Activated CD4-positive, CD25-positive, alpha-beta regulatory T cell treated with anti-CD3 and anti-CD28 coated beads, Interleukin-2, amount 50 U/mL, for 16 hours (primary cell): Measurements from ENCODE around the gene INPP5D.
"Not testable (repeated sequence)": the region's sequence is repeated elsewhere in the genome, so short reads cannot be mapped to it uniquely, and the experiment has no call there.

Experiments
- DNase-seq: peaks from one replicate; pipeline ENCODE4 v3.0.0-alpha.2; 2020; ENCODE audit warnings: low read depth, low spot score

INPP5D gene

DNA sequence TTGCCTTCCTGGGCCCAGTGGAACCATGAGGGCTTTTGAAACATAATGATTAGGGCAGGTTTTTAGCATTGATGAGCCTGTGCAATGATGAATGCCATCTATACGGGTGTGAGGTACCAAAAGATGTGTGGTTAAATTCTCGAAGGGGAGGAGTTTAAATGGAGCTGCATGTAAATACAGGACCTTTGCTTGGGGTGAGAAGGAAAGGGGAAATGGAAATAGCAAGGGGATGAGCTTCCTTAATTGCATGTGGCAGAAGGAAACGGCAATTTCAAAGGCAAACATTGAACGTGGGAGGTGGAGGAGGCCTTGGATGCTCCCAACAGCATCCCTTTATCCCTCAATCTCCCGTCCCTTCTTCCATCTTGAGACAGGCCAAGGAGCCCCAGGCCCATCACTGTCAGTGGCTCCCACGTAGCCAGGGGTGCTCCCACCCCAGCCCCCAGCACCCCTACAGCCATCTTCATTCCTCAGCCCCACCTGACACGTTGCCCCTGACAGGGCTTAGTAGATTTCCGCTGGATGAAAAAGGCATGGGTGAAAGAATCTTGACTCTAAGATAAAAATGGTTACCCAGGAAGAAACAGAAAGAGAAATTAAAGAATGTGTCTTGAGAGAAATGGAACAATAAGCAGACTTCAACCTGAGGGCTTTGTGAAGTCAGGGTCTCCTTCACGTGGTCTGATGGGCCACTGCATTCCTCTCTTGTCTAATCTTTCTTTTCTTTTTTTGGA, 32.5 kb downstream of the INPP5D start:
- DNase-seq = no peak

DNA sequence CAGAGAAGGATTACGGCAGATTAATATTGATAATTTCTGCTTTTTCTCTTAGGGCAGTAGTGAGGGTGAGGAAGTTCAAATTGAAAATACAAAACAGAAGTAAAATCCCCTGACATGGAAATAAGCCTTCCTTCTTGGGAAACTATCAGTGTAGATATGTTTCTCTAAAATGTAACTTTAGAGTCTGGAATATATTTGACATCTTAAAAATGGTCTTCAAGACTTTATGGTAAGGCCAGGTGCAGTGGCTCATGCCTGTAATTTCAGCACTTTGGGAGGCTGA, 33.0 kb downstream of the INPP5D start:
- DNase-seq = no peak

DNA sequence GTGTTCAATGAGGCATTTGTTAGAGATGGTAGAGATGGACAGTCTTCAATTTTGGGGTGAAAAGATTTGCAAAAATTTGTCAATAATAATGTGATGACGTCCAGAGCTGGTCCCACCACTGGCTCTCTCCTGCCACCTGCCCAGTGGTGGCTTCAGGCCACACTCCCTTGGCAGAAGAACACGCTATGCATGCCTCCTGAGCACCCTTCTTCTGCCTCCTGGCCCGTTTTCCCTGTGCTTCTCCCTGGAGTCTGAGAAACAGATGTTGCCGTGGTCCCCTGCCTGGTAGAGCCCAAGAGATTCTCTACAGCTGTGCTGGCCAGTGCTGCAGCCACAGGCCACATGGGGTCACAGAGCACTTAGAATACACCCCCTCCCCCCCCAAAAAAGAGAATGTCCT, 33.6 kb downstream of the INPP5D start:
- no peak for DNase-seq

- DNase-seq = no peak
These were observed 34.5 kb downstream of the INPP5D start for GRCh38 chr2:233094614-233095013.

- no peak for DNase-seq
These were observed 35.9 kb downstream of the INPP5D start for GRCh38 chr2:233096006-233096405.

DNA sequence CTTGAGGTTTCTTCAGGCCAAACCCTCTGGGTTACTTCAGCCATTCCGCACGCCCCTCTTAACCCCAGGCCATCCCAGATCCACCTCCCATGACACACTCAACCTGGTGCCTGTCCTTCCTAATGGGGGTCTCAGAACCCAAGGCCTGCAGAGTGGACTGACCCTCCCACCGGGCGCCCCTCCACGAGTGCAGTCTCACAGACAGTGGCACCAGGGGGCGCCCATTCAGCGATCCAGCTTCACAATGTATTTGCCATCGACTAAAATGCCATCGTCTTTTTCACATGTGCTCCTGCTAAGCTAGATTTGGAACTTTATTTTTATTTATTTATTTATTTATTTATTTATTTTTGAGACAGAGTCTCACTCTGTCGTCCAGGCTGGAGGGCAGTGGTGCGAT, 38.5 kb downstream of the INPP5D start:
- no peak for DNase-seq

DNA sequence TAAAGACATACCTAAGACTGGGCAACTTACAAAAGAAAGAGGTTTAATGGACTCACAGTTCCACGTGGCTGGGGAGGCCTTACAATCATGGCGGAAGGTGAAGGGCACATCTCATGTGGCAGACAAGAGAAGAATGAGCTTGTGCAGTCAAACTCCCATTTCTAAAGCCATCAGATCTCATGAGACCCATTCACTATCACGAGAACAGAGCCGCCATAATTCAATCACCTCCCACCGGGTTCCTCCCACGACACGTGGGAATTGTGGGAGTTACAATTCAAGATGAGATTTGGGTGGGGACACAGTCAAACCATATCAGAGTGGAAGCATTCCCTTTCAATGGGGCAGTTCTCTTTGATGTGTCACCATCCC, 39.7 kb downstream of the INPP5D start:
- DNase-seq = not testable (repeated sequence)

DNA sequence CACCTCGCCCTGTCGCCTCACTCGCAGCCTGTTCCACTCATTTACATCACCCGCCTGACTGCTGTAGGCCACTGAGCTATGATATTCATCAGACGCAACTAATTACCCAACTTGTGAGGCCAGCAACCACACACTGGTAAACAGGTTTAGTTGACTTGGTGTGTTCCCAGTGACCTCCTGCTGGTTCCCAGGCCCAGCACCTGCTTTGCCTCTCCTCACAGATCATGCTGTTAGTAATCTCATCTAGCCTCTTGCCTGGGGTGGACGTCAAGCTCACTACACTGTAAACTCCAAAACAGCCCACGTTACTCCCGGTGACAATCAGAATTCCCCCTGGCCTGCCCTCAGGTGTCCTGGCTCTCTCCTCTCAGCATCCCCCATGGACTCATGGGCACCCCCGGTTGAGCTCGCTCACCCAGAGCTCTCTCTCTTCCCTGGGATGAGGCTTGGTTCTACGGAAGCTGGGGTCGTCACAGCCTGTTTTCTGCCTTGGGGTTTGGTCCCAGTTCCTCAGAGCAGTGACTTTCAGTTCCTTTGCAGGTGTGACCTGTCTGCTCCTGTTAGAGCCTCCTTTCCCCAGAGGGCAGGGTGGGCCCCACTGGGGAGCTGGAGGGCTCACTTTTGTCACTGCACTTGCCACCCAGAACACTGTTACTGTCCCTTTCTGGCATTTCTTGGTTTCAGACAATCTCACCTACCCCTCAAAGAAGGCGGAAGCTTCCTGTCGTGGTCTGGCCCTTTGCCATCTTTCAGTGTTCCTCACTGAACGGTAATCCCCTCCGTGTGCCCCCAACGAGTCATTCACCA, 40.3 kb downstream of the INPP5D start:
- DNase-seq = no peak

DNA sequence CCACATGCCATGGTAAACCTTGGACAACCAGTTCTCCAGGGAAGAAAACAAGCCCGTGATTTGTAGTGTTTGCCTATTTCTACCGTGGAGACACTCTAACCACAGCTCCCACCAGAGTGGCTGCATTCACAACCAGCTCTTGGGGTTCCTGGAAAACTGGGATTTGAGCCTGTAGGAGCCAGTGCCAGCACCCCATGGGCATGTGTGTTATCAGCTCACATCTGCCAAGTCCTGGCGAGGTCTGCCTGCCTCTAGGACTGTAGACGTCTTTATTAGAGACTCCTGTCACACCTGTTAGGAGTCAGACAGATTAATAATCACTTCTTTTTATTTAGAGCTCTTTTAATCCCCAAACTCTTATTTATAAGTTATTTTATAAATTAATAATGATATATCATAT, 41.0 kb downstream of the INPP5D start:
- no peak for DNase-seq

DNA sequence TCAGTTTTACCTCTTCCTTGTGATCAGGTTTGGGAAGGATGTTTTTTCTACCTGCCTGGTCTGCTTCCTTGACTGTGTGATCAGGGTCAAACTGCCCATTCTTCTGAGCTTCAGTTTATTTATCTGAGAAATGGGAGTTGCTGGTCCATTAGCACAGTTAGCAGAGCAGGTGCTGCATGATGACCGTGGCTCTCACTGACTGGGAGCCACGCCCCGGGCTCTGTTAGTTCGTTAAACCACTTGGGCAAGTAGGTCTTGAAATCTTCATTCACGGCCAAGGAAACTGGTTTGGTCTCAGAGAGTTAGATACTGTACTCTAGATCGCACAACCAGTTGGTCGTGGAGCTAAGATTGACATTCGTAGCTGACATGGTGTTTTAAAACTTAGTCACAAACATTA, 41.7 kb downstream of the INPP5D start:
- no peak for DNase-seq

DNA sequence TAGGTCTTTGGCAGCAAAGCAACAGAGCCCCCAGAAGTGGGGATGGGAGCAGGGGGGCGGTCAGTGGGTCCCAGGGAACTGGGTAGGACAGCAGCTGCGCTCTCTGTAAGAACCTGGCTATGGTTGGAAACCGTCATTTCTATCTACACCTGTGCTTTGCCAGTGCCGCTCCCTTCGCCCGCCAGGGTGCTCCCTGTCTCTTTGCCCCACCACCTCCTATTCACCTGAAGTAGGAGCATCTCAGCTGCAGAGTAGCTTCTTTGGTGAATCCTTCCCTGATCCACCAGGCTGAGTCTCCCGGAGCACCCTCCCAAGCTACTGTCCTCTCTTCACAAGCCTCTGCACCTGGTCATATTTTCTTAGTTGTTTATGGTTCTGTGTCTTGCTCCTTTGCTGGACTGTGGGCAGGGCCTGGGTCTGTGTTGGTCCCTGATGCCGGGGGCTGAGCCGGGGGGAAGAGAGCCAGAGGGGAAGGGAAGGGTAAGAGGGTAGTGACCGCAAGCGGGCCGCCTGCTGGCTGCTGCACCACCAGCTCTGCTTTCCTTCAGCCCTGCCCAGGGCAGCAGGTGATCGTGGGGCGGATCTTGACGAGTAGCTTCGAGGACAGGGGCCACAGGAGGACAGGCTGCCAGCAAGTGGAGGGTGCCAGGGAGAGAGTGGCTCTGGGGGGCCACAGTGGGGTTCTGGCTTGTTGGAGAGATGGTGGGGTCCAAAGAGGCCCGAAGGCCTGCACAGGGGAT, 45.2 kb downstream of the INPP5D start:
- DNase-seq = no peak

GRCh38 chr2:233105930-233106329, 45.8 kb downstream of the INPP5D start:
- no peak for DNase-seq

- DNase-seq = no peak
These were observed 46.9 kb downstream of the INPP5D start for GRCh38 chr2:233107011-233107410.

- DNase-seq = no peak
These were observed 47.7 kb downstream of the INPP5D start for GRCh38 chr2:233107831-233108300.

DNA sequence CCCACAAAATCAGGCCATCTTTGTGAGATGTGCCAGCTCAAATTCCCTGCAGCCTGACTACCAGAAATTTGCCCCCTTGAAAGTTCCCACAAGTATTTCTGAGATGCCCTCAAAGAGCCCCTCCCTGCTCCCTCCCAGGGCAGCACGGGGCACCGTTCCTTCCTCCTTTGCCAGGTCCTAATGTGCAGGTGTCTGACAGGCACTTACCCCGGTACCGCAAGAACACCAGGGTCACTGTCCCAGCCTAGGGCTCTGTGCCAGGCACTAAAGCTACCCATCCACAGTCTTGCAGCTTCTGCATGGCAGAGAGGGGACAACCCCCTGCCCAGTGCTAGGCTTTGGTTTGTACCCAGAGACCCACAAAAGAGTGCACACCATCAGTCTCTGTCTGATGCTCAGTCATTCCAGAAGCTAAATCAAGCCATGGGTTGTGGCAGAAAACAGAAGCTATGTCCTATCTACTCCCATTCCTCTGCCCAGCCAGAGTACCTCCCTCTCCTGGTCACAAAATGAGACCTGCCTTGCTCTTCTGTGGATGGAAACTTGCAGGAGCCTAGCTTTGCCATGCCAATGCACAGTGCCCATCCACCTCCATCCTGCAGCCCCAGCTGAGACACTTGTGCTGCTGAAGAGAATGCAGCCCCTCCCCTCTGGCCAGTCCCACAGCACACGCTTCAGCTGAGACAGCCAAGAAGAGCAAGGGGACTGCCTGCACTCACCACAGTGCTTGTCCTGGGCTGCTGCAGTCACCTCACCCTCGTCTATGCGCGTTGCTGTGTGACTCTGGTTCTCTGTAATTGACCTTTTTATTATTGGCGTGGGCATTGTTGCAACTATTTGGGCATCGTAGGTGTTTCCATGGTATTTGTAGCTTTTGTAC, 48.7 kb downstream of the INPP5D start:
- no peak for DNase-seq

GRCh38 chr2:233111427-233111826, 51.3 kb downstream of the INPP5D start:
- no peak for DNase-seq

DNA sequence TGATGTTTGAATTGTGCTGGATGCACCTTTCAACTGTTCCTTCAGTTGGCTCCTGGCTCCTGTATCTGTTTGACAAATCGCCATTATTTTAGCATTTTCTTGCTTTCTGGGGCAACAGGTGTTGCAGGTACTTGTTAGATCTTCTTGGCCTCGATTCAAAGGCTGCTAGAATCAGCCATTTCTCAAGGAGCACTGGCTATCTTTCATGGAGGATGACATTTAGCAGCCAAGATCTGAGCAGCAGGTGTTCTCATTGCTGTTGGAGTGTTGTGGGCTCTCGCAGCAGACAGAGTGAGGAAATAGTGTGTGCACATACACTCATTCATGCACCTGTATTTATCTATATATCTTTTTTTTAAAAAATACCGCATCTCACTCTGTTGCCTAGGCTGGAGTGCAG, 52.2 kb downstream of the INPP5D start:
- DNase-seq = no peak

GRCh38 chr2:233112776-233113452, 52.8 kb downstream of the INPP5D start:
- DNase-seq = no peak

DNA sequence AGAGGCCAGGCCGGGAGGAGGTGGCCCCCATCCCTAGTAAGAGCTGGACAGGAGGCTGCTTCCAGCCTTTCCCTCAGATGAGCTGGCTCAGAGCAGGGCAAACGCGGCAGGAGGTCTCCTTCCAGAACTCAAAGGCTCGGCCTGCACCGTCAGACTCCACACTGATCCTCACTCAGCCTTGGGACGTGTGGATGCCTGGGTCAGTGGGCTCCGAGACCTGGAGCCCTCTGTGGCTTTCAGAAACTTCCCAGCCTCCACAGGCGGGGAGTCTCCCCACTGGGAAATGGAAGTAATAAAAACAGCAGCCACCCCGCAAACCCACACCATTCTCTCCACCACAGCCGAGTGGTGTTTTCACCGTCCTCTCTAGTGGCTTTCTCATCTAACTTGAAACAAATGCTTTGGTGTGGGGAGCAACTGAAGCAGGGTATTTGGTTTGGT, 54.3 kb downstream of the INPP5D start:
- no peak for DNase-seq

- DNase-seq = no peak
These were observed 55.0 kb downstream of the INPP5D start for GRCh38 chr2:233115121-233115520.

DNA sequence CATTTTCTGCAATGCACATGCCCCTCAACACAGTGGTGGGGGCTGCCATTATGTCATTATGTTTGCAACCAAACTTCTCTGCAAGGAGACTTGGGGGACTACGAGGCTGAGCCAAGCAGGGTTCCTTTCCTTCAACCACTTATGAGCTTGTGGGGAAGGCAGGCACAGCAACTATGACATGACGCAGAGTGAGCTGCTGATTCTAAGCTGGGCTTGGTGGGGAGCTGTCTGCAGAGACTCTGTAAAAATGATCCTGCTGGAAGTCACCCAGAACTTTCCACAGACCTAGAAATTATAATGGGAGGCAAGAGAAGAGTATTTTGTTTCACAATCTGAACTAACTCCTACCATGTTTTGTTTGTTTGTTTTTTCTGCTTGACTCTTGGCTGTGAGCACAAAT, 55.6 kb downstream of the INPP5D start:
- DNase-seq = no peak
